Activated CD8-positive, alpha-beta T cell treated with anti-CD3 and anti-CD28 coated beads for 36 hours (primary cell): ENCODE results near the gene RAD51B. TPM values are rescaled to one million over a fixed set of nuclear protein-coding genes. Genes with fewer than 3 reads are reported as not detected.

Experiments used
- ATAC-seq: fragments of 200-7000 bp; cut with Tn5 transposase; one replicate; pipeline ENCODE4 v1.10.0; 2021; ENCODE audit warnings: mild to moderate bottlenecking, moderate library complexity
- CTCF ChIA-PET: fragments of 350-600 bp; sonication (Branson Sonifier 250); formaldehyde crosslinking; loops from one replicate; lab custom pipeline; 2021; ENCODE audit warnings: antibody characterized with exemption; lab: Charles Lee
- POLR2A ChIA-PET: fragments of 350-600 bp; sonication (Branson Sonifier 250); formaldehyde crosslinking; loops from one replicate; lab custom pipeline; 2021; ENCODE audit warnings: antibody characterized with exemption; lab: Charles Lee
- DNase-seq: peaks from one replicate; pipeline ENCODE4 v3.0.0-alpha.2; 2020
- H3K27ac Mint-ChIP-seq: one replicate; pipeline ENCODE4 v1.8.0; 2021; ENCODE audit warnings: mild to moderate bottlenecking, mixed read lengths
- H3K27me3 Mint-ChIP-seq: one replicate; pipeline ENCODE4 v1.8.0; 2021; ENCODE audit warnings: mixed read lengths
- H3K36me3 Mint-ChIP-seq: one replicate; pipeline ENCODE4 v1.8.0; 2021; ENCODE audit warnings: low read depth, mixed read lengths
- H3K4me1 Mint-ChIP-seq: one replicate; pipeline ENCODE4 v1.8.0; 2021; ENCODE audit warnings: low read depth, mixed read lengths
- H3K4me3 Mint-ChIP-seq: one replicate; pipeline ENCODE4 v1.8.0; 2021; ENCODE audit warnings: mild to moderate bottlenecking, moderate library complexity, mixed read lengths
- H3K9me3 Mint-ChIP-seq: one replicate; pipeline ENCODE4 v1.8.0; 2021; ENCODE audit warnings: mixed read lengths
- CTCF ChIP-seq: fragments of 200-600 bp; IDR thresholded peaks from one replicate; pipeline ENCODE4 v1.8.0; 2022; ENCODE audit warnings: antibody characterized with exemption, mild to moderate bottlenecking
- intact Hi-C: fragments of 100-400 bp; cut with micrococcal nuclease; formaldehyde crosslinking; loops from one replicate; pipeline ENCODE4 v1.10.0; 2022
- total RNA-seq, 2 experiments: library from RNA; stranded (reverse); gene quantifications; one replicate each; pipeline ENCODE4 v1.2.3, GENCODE V29; 2021

RAD51B gene
- total RNA-seq, 2 experiments from 2014 or later, result 38.2 to 40.6 TPM

- TF ChIP-seq CTCF, result no peak
- Mint-ChIP-seq H3K9me3 (peaks cover 6% of the 10 kb centered on the region), H3K27ac (no peak overlapping the region), H3K4me1 (peaks cover 21% of the 10 kb centered on the region), H3K4me3 (no peak overlapping the region), H3K27me3 (no peaks in the 10 kb centered on the region), H3K36me3 (peaks cover 6% of the 10 kb centered on the region)
- no peak for ATAC-seq
- intact Hi-C loops, result no loop called here
- ChIA-PET POLR2A (no interaction called here), CTCF (interaction anchor here (1.2 kb wide), 1 partner anchor 26 kb away, joined by 3 read pairs; no protein-coding TSS in a partner anchor)
- DNase-seq, result no peak
Observed at GRCh38 chr14:68342216-68342763, 522.7 kb downstream of the RAD51B start.

DNA sequence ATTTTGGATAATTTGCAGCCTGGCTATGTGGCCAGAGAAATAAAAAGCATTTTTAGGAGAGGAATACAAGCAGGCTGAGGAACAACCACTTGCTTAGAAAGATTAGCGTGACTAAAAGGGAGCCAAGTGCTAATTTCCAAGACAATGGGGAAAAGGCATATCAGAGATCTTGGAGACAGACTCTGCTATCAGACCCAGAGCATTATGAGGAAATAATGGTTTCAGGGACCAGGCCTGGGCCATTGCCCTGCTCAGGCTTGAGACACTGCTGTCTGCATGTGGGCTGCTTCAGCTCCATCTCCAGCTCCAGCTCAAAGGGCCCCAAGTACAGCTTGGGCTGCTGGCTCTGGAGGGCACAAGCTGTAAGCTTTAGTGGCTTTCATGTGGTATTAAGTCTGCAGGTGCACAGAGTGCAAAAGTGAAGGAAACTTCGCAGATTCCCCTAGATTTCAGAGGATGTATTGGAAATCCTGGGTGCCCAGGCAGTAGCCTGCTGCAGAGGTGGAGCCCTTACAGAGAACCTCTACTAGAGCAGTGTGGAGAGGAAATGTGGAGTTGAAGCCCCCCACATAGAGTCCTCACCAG is 524.0 kb downstream of the RAD51B start:
- peaks cover 6% of the 10 kb centered on the region for H3K9me3 Mint-ChIP-seq
- POLR2A ChIA-PET, result no interaction called here
- H3K4me3 Mint-ChIP-seq, result no peak overlapping the region
- intact Hi-C loops, result no loop called here
- no peak for DNase-seq
- no peak for ATAC-seq
- TF ChIP-seq CTCF, result no peak
- no peaks in the 10 kb centered on the region for H3K27me3 Mint-ChIP-seq
- peaks cover 19% of the 10 kb centered on the region for H3K4me1 Mint-ChIP-seq
- peaks cover 6% of the 10 kb centered on the region for H3K36me3 Mint-ChIP-seq
- CTCF ChIA-PET, result interaction anchor here (1.2 kb wide), 1 partner anchor 24 kb away, joined by 3 read pairs; no protein-coding TSS in a partner anchor
- H3K27ac Mint-ChIP-seq, result no peak overlapping the region

DNA sequence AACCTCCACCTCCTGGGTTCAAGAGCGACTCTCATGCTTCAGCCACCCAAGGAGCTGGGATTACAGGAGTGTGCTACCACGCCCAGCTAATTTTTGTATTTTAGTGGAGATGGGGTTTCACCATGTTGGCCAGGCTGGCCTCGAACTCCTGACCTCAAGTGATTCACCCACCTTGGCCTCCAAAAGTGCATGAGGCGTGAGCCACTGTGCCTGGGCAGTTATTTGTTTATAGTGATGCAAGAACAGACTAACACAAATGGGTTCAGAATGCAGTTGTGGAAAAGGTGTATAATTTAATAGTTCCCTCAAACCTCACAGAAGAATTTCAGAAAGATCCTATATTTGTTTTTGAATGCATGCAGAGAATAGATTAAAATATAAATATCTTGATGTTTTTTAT is 526.2 kb downstream of the RAD51B start:
- peaks cover 6% of the 10 kb centered on the region for H3K9me3 Mint-ChIP-seq
- no peak overlapping the region for H3K4me3 Mint-ChIP-seq
- TF ChIP-seq CTCF, result no peak
- ChIA-PET CTCF (interaction anchor here (0.6 kb wide), 1 partner anchor 58 kb away, joined by 3 read pairs; no protein-coding TSS in a partner anchor), POLR2A (no interaction called here)
- H3K27me3 Mint-ChIP-seq, result no peaks in the 10 kb centered on the region
- H3K27ac Mint-ChIP-seq, result no peak overlapping the region
- ATAC-seq (no peak), DNase-seq (no peak)
- intact Hi-C loops, result no loop called here
- H3K36me3 Mint-ChIP-seq, result peaks cover 6% of the 10 kb centered on the region
- peaks cover 19% of the 10 kb centered on the region for H3K4me1 Mint-ChIP-seq

- Mint-ChIP-seq H3K27ac (no peak overlapping the region), H3K4me1 (peaks cover 13% of the 10 kb centered on the region), H3K36me3 (peaks cover 6% of the 10 kb centered on the region), H3K9me3 (peaks cover 6% of the 10 kb centered on the region), H3K4me3 (no peak overlapping the region), H3K27me3 (no peaks in the 10 kb centered on the region)
- no peak for TF ChIP-seq CTCF
- CTCF ChIA-PET, result interaction anchor here (0.6 to 1.0 kb wide), 2 partner anchors 9 to 461 kb away, joined by 3 to 4 read pairs; no protein-coding TSS in a partner anchor
- ATAC-seq, result no peak
- DNase-seq, result no peak
- POLR2A ChIA-PET, result no interaction called here
- intact Hi-C loops, result no loop called here
Observed at GRCh38 chr14:68346556-68347343, 527.2 kb downstream of the RAD51B start.
